Skin of body (tissue), 2 donors: ENCODE measurements around the gene TEX261. TPM values are rescaled to one million over a fixed set of nuclear protein-coding genes. Genes with fewer than 3 reads are reported as not detected.

Experiments
- DNase-seq: peaks from one replicate; lab custom pipeline; 2025; lab: John Stamatoyannopoulos, UW
- total RNA-seq: library from RNA; depleted of rRNA; stranded (reverse); fragments of >200 nt; gene quantifications from one replicate; pipeline ENCODE4 v1.2.3, GENCODE V29; 2014

TEX261 gene
- total RNA-seq, 1 donor from 2014 or later: 14.3 TPM

GRCh38 chr2:70982971-70983370, 11.7 kb downstream of the TEX261 start:
- no peak for DNase-seq

DNA sequence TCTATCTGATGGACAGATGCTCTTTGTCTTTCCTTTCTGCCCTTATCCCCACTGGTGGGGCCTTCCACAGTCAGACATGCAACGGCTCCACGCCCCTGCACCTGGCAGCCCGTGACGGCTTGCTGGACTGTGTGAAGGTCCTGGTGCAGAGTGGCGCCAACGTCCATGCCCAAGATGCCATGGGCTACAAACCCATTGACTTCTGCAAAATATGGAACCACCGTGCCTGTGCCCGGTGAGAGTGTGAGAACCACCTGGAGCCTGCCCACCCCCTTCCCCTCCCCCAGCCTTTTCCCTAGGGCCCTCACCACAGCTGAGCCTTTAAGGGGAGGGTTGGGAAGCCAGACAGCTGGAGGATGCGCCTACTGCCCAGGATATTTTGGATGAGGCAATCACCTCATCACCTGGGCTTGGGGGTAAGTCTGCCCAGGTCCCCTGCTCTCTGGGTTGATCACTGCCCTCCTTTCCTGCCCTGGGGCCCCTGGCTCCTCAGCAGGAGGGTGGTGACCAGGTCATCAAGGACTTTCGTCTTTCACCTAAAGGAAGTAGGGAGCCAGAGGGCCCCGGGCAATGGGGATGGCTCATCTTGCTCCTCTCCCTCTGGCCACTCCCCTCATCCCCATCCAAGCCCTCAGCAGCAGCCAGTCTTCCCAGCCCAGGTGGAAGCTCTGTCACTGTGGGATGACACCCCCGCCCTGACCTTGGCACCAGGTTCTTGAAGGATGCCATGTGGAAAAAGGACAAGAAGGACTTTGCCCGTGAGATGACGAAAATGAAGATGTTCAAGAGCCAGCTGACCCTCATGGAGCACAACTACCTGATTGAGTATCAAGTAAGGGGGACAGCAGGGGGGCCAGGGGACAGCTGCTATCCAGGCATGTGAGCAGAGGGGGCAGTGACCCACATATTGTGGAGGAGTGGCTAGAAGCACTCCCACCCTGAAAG, 12.5 kb downstream of the TEX261 start:
- no peak for DNase-seq

DNA sequence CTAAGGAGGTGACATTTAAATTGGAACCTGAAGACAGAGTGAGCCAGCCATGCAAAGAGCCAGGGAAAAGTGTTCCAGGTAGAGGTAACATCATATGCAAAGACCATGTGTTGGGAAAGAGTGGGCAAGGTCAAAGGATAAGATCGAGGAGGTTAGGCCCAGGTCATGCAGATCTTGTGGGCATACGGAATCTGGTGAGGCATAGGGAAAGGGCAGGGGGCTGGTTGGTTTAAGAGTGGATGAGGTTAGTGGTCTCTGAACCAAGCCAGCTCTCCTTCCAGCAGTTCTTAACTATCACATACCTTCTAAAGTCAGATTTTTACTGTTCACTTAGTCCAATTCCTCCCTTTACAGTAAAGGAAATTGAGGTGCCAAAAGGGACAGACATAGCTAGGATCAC, 13.3 kb downstream of the TEX261 start:
- no peak for DNase-seq

GRCh38 chr2:70979626-70980025, 15.0 kb downstream of the TEX261 start:
- no peak for DNase-seq

DNA sequence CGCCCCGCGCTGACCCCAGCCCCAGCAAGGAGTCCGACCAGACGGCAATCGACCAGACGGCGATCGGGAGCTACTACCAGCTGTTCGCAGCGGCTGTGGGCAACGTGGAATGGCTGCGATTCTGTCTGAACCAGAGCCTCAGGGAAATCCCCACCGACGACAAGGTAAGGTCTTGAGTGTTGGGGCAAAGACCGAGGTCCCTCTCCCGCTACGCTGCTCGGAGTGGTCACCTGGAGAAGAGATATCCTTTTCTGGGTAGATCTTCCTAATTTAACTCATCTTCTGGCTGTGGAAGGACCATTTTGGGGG, 15.5 kb downstream of the TEX261 start:
- no peak for DNase-seq

GRCh38 chr2:70978341-70979179, 16.1 kb downstream of the TEX261 start, which contains the start of gene ANKRD53:
TSS of gene ANKRD53 (plus strand) at chr2:70978630. CDS start at chr2:70978646, 16 bp downstream.
- no peak for DNase-seq

DNA sequence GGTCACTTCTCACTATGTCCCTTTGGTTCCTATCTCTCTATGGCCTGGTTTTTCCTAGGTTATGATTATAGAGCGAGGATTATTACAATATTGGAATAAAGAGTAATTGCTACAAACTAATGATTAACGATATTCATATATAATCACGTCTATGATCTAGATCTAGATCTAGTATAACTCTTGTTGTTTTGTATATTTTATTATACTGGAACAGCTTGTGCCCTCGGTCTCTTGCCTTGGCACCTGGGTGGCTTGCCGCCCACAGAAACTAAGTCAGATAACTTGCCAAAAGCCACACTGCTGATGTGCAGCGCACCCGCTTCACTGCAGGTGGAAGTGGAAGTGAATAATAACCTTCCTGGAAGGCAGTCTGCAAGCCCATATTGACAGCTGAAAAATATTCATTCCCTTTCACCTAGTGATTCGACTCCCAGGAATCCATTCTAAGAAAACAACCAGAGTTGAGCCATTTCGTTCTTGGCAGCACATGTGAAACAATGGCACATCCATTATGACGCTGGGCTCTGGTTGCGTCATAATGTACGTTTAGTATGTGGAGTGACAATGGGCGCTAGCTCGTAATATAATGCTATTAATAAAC, 17.0 kb downstream of the TEX261 start:
- DNase-seq: peak; percentile 10

DNA sequence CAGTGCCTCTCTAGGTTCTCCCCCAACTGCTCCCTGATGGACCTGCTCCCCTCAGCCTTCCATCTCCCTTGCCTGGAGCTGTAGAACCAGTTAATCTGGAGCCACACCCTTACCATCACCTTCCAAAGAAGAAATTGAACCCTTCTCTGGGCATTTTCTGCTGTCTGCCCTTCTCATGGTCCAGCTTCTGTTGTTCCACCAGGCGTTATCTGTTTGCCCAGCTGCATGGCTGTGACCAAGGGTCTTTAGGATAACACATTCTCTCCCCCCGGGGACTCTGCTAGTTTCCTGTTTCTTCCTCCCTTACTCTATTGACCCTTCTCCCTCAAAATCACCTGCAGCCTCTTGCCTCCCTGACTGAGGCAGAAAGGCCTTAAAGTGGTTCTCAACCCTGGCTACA, 19.4 kb downstream of the TEX261 start:
- DNase-seq: no peak

GRCh38 chr2:70974592-70974991, 20.1 kb downstream of the TEX261 start:
- no peak for DNase-seq

DNA sequence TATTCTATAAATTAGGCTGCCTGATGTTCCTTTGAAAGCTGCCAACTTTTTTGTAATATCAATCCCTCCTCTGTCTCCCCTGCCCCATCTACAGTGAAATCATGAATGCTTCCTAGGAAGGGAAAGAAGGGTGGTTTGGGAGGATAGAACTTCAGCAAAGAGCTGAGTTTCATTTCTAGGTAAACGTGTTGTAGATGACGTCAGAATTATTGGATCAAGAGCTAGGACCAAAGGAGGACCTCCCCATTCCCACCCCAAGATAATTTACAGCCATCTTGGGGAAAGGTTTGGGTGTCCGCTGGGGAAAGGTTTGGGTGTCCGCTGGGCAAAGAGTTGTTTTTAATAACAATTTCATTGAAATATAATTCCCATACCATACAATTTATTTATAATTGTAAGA, 27.5 kb downstream of the TEX261 start:
- no peak for DNase-seq

DNA sequence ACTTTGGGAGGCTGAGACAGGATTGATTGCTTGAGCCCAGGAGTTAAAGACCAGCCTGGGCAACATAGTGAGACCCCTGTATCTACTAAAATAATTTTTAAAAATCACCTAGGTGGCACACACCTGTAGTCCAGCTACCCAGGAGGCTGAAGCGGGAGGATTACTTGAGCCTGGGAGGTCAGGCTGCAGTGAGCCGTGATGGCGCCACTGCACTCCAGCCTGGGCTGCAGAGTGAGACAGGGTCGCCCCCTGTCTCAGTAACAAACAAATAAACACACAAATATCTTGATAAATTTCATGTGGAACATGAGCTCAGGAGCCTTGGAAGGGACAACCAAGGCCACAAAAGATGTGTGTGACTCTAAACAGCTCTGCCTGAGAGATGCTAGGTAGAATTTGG, 28.0 kb downstream of the TEX261 start:
- no peak for DNase-seq

DNA sequence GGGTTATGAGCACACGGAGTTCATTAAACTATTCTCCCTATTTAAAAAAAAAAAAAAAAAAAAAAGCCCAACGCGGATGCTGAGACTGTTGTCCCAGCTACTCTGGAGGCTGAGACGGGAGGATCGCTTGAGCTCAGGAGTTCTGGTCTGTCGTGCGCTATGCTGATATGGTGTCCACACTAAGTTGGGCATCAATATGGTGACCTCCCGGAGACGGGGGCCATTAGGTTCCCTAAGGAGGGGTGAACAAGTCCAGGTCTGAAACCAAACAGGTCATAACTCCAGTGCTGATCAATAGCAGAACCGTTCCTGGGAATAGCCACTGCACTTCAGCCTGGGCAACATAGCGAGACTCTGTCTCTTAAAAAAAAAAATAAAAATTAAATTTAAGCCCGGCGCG, 29.2 kb downstream of the TEX261 start:
- DNase-seq: no peak

DNA sequence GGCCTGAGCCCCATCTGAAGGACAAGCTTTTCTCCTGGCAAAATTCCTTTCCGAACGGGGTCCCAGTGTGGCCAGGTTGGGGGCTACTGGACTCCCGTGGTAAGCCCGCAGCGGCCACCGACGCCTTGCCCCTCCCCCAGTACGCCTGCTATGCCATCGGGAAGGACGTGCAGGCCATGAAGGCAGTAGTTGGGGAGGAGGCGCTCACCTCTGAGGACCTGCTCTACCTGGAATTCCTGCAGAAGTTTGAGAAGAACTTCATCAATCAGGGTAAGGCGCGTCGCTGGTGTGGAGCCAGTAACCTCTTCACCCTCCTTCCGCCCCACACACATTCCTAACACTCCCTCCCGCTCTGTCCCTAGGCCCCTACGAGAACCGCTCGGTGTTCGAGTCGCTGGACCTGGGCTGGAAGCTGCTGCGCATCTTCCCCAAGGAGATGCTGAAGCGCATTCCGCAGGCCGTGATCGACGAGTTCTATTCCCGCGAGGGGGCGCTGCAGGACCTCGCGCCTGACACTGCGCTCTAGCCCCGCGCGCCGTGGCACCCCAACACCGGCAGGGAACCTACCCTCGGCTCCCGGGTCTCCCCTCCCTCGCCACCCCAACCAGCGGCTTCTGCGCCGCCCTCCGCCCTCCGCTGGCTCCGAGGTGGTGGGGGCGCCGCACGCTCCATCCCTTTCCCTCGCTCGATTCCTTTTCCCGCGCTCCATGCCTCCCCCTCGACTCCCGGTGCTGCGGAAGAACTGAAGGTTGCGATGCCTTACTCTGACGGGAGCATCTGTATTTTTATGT, 29.9 kb downstream of the TEX261 start:
- no peak for DNase-seq

DNA sequence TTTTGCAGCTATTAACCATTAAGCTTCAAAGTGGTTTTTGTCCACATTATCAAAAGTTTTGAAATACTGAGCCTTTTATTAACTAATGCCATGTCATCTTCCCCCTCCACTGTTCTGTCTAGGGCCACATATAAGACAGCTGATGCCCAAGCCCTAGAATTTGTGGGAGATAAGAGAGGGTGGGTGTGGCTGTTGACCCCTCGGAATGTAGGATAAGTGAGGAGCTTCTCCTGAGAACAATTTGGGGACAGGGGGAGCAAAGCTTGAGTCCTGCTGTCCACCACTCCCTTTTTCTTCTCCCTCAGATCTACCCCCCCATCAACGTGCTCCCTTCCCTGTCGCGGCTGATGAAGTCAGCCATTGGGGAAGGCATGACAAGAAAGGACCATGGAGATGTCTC, 30.5 kb downstream of the TEX261 start:
- no peak for DNase-seq

GRCh38 chr2:70962885-70963878, 31.5 kb downstream of the TEX261 start:
- DNase-seq: no peak

DNA sequence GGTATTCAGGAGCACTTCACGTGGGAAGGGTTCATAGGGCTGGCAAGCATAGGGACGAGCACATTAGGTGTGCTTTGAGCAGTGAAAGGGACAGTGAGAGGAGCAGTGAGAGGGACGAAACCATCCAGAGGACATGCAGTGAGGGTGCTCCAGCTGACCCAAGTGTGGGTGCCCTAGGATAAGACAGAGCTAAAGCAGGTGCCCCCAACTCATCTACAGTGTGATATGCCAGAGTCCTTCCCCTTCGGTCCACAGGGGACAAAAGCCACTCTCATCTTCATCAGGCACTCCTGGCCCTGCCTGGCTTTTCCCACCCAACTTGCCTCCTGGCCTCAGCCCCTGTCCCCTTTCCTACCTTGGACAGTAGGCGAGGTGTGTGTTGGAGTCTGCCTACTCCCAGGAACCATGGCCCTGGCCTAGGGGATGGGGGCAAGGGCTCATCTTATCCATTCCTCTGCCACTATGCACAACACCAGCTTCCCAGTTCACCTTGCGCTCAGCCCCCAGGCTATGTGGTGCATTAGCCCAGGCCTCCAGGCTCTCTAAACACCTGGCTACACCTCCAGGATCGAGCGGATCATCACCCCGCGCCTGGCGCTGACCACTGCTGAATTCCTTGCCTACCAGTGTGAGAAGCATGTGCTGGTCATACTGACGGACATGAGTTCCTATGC, 32.3 kb downstream of the TEX261 start:
- no peak for DNase-seq

DNA sequence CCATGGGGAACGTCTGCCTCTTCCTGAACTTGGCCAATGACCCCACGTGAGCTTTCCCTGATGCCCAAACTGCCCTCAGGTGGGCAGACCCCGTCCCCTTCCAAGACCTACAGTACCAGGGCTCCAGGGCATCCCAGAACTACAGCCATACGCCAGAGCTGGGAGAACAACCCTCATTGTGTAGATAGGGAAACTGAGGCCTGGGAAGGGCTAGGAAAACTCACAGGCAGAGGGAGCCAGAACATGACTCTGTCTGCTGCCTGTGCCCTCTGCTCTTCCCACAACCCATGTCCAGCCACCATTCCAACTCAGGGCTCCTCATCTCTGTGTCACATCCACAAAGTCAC, 33.1 kb downstream of the TEX261 start:
- no peak for DNase-seq

DNA sequence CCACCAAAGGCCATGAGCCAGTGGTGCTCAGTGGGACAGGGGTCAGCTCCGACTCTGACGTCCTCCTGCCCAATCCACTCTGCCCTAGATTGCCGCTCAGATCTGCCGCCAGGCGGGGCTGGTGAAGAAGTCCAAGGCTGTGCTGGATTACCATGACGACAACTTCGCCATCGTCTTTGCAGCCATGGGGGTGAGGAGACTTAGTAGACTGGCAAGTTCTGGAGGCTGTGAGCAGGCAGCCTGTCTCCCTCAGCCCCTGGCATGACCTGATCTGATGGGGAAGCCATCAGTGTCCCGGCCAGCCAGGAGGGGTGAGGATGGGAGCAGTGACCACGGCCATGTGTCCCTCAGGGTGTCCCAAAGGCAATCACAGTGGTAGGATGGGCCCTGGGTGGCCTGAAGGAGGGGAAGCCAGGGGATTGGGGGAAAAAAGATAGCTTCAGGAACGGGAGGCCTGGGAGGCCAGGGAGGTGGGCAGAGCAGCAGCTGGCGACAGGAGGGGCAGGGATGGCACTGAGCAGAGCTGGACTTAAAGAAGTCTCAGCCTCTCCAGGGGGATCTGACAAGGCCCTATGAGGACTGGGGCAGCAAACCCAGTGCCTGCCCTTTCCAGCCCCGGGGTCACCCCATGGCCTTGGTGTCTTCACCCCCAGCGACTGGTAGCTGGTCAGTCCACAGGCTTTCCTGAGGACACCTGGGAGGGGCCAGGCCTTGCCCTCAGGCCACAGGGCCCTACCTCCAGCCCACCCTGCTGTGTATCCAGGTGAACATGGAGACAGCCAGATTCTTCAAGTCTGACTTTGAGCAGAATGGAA, 33.6 kb downstream of the TEX261 start:
- no peak for DNase-seq
